LHCN-M2 (cell line): ENCODE results near the gene PHAX. TPM values are rescaled to one million over a fixed set of nuclear protein-coding genes. Genes with fewer than 3 reads are reported as not detected.
"Not testable (repeated sequence)": the region's sequence is repeated elsewhere in the genome, so short reads cannot be mapped to it uniquely, and the experiment has no call there.

Experiments used
- DNase-seq: peaks from one replicate; pipeline ENCODE4 v3.0.0-alpha.2; 2012; ENCODE audit warnings: low read depth
- total RNA-seq: library from RNA; depleted of rRNA; stranded (reverse); fragments of >200 nt; gene quantifications from 2 replicates; pipeline ENCODE4 v1.2.3, GENCODE V29; 2014; rRNA removed

Gene PHAX
- total RNA-seq, 1 experiment from 2014 or later: 101 TPM

DNA sequence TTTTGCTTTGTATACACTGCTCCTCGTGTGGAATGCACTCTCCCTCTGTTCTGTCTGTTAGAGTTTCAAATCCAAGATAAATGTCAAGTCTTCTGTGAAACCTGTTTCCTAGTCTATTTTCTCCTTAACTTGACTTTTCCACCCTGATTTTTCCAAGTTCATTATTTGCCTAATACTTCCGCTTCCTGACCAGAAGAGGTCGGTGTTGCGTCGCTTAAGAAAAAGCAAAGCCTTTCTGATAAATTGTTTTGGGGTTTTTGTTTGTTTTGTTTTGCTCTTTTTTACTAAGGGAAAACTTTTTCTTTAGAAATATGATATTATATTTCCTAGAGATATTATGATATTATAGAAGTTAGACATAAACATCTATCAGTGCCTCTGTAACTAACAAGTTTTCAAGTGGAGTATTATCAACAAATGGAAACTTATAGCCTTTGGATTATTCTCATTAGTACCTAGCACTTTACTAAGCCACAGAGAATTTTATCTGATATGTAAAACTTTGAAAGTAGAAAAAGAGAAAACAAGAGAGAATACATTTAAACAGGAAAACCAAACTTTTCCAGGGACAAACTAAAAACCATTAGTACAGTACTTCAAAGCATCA, 55.8 kb downstream of the PHAX start:
- DNase-seq: peak; percentile 49

DNA sequence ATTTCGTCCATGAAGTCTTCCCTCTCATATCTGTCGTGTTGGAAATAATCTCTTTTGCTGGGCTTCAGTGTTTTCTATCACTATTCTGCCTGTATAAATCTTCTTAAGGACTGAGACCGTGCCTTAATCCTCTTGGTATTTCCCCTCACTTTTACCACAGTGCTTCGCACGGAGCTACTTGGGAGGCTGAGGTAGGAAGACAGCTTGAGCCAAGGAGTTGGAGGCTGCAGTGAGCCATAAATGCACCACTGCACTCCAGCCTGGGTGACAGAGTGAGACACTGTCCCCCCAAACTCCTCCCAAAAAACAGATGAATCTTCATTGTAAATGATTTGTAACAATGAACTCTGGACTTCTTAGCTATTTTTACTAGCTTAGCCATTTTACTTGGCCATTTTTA, 57.8 kb downstream of the PHAX start:
- no peak for DNase-seq

DNA sequence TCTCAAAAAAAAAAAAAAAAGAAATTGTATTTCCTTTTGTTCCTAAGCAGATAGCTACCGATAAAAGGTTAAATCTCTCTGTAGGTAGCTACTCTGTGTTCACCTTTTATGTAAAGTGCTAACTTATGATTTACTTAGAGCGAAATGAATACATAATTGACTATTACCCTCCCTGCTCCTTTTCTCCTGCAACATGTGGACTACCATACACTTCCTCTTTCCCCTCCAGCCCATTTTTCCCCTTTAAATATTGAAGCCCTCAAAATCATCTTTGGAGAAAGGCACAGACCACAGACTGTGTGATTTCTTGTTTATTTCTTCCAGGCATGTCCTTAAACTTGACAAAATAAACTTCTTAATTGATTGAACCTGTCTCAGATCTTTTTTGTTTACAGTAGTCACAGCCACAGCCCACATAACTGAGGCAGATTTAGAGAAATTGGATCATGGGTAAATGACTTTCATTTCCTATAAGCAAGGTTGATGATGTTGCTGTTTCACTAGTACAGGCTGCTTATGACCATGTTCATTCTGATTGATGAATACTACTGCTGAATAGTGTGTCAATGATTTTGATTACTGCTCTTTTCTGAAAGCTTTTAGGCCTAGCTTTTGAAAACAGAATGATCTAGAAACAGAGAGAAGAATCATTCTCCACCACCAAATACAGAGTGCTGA, 59.2 kb downstream of the PHAX start:
- DNase-seq: no peak

DNA sequence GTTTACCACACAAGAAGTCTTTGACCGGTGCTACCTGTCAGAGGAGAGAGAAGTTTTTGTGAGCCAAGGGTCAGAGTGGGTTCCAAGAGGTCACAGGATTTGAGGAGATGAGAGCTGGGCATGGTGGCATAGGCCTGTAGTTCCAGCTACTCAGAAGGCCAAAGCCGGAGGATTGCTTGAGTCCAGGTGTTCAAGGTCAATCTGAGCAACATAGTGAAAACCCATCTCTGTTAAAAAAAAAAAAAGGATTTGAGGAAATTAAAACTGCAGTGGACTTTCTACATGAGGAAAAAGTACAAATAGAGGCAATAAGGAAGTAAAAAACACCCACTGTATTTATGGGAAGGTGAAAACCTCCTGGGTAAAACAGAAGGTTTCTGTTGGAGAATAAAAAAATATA, 63.8 kb downstream of the PHAX start:
- DNase-seq: no peak

- not testable (repeated sequence) for DNase-seq
Measured at GRCh38 chr5:126670109-126670508, 69.4 kb downstream of the PHAX start.

DNA sequence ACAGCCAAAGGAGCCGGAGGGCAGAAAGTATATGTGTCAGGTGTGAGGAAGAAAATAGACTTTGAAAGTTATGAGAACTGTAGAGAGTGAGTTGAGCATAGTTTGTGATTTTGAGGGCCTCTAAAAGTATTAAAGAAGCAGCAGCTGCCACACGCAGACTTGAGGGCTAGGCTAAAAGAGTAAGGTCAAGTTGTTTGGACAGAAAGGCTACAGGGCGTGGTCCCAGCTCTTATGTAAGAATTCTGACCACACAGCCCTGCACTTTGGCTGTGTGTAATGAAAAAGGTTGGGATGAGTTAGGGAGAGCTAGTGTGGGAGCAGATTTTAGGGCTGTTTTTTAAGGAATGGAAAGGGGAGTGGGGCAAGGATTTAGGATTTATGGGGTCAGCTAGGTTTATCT, 70.9 kb downstream of the PHAX start:
- peak; percentile 27 for DNase-seq

- no peak for DNase-seq
Measured at GRCh38 chr5:126673477-126673876, 72.7 kb downstream of the PHAX start.

DNA sequence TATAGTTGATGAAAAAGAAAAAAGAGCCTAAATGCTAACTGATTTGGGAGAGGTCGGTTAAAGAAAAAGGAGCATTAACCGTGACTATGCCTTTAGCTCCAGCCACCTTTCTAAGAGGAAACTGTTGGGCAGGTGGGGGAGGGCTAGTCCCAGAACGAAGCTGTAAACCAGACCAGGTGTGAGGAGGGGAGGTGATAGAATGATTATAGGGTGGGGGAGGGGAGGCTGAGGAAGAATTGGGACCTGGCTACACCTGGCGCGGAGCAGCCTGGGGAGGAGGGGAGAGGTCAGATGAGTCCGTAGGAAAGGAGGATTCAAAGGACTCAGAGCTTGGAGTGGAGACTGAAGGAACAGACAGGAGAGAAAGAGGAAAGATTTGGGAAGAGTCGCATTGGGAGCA, 73.4 kb downstream of the PHAX start:
- no peak for DNase-seq

DNA sequence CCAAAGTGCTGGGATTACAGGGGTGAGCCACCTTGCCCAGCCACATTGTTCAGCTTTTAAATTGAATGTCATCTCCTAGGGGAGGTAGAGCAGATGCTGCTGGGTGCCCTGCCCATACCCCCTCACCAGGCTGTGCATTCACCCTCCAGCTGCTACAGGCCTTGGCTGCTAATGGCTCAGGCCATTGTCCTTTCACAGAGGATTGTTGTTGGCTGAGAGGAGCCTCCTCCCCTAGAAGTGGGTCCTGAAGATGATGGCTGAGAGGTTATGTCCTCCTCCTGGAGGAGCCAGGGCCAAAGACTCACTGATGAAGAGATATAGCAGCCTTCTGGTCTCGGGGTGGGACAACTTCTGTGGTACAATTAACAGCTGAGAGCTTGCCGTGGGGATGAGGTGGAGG, 74.6 kb downstream of the PHAX start:
- DNase-seq: no peak

DNA sequence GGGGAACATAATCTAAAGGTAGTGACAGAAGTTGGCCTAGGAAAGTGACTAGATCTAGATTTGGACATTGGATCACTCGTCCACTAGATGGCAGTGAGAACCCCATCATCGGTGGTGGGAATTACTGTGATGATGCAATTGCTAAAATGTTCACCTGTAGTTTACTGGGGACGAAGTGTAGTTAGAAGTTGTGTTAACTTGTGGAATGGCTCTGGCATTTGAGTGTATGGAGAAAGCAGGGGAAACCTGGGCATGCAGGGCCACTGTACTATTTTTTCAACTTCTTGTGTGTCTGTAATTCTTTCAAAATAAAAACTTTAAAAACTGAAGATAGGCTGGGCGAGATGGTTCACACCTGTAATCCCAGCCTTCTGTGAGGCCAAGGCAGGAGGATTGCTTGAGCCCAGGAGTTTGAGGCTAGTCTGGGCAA, 75.5 kb downstream of the PHAX start:
- DNase-seq: peak; percentile 51

Other genes starting within 250 kb of the PHAX start
- gene GRAMD2B, start 177.5 kb upstream of the PHAX start, total RNA-seq: 16.3 and 23.1 TPM in 2 replicates
- gene ALDH7A1, start 5.7 kb upstream of the PHAX start, total RNA-seq: 29.2 and 36.3 TPM in 2 replicates
- 121 and 142 TPM in 2 replicates for gene LMNB1, start 176.2 kb downstream of the PHAX start, total RNA-seq